Activated naive CD4-positive, alpha-beta T cell treated with anti-CD3 and anti-CD28 coated beads, Interleukin-2, amount 50 U/mL, for 72 hours (primary cell): ENCODE results near the gene POLR3B. TPM values are rescaled to one million over a fixed set of nuclear protein-coding genes. Genes with fewer than 3 reads are reported as not detected.
"Not testable (repeated sequence)": the region's sequence is repeated elsewhere in the genome, so short reads cannot be mapped to it uniquely, and the experiment has no call there.

Experiments used
- ATAC-seq, 2 donors: fragments of 150-1000 bp; cut with Tn5 transposase; 2 replicates each; pipeline ENCODE4 v1.10.0; 2021; ENCODE audit warnings: mild to moderate bottlenecking in 2 of 2, moderate library complexity in 2 of 2
- DNase-seq, 2 donors: peaks; one replicate each; pipeline ENCODE4 v3.0.0; 2021 to 2022; ENCODE audit warnings: low spot score in 2 of 2
- H3K27ac Mint-ChIP-seq, 2 donors: one replicate each; pipeline ENCODE4 v1.8.0; 2022; ENCODE audit warnings: mild to moderate bottlenecking in 2 of 2, mixed read lengths in 2 of 2
- H3K36me3 Mint-ChIP-seq, 2 donors: one replicate each; pipeline ENCODE4 v1.8.0; 2022; ENCODE audit warnings: mixed read lengths in 2 of 2
- H3K9me3 Mint-ChIP-seq, 2 donors: one replicate each; pipeline ENCODE4 v1.8.0; 2022; ENCODE audit warnings: mixed read lengths in 2 of 2
- total RNA-seq, 2 donors: library from RNA; stranded (reverse); gene quantifications; one replicate each; pipeline ENCODE4 v1.2.3, GENCODE V29; 2022

Gene POLR3B
- total RNA-seq, 2 donors from 2014 or later: 3.6 to 6.4 TPM

GRCh38 chr12:106427917-106428316 lies 70.4 kb downstream of the POLR3B start:
- DNase-seq: no peak
- no peak for ATAC-seq
- no peaks in the 10 kb centered on the region for H3K9me3 Mint-ChIP-seq
- H3K27ac Mint-ChIP-seq: no peak overlapping the region
- peaks cover 0 to 4% of the 10 kb centered on the region in 2 donors for H3K36me3 Mint-ChIP-seq

GRCh38 chr12:106428384-106428783 lies 70.8 kb downstream of the POLR3B start:
- Mint-ChIP-seq H3K36me3 (peaks cover 0 to 4% of the 10 kb centered on the region in 2 donors), H3K9me3 (no peaks in the 10 kb centered on the region), H3K27ac (no peak overlapping the region)
- ATAC-seq (no peak), DNase-seq (no peak)

- no peak for DNase-seq
- Mint-ChIP-seq H3K9me3 (no peaks in the 10 kb centered on the region), H3K27ac (no peak overlapping the region), H3K36me3 (peaks cover 0 to 4% of the 10 kb centered on the region in 2 donors)
- no peak for ATAC-seq
These were observed 71.5 kb downstream of the POLR3B start for GRCh38 chr12:106429043-106429552.

- Mint-ChIP-seq H3K9me3 (no peaks in the 10 kb centered on the region), H3K27ac (no peak overlapping the region), H3K36me3 (peaks cover 0 to 4% of the 10 kb centered on the region in 2 donors)
- DNase-seq (no peak), ATAC-seq (no peak)
These were observed 72.1 kb downstream of the POLR3B start for GRCh38 chr12:106429636-106430035.

GRCh38 chr12:106431839-106432411 lies 74.4 kb downstream of the POLR3B start:
- Mint-ChIP-seq H3K36me3 (peaks cover 0 to 7% of the 10 kb centered on the region in 2 donors), H3K9me3 (no peaks in the 10 kb centered on the region)
- no peak for ATAC-seq

GRCh38 chr12:106433055-106433454 lies 75.5 kb downstream of the POLR3B start:
- H3K36me3 Mint-ChIP-seq: peaks cover 0 to 9% of the 10 kb centered on the region in 2 donors
- H3K9me3 Mint-ChIP-seq: no peaks in the 10 kb centered on the region
- DNase-seq (no peak), ATAC-seq (no peak)
- no peak overlapping the region for H3K27ac Mint-ChIP-seq

More at GRCh38 chr12:106431839-106432411, 74.4 kb downstream of the POLR3B start:
- no peak overlapping the region for H3K27ac Mint-ChIP-seq
- no peak for DNase-seq

- Mint-ChIP-seq H3K27ac (no peak overlapping the region), H3K9me3 (no peaks in the 10 kb centered on the region), H3K36me3 (peaks cover 0 to 9% of the 10 kb centered on the region in 2 donors)
- DNase-seq (no peak), ATAC-seq (no peak)
These were observed 77.0 kb downstream of the POLR3B start for GRCh38 chr12:106434526-106434925.

GRCh38 chr12:106436164-106436563 lies 78.6 kb downstream of the POLR3B start:
- Mint-ChIP-seq H3K9me3 (no peaks in the 10 kb centered on the region), H3K36me3 (peaks cover 8 to 11% of the 10 kb centered on the region in 2 donors), H3K27ac (no peak overlapping the region)
- ATAC-seq (no peak), DNase-seq (no peak)

- ATAC-seq (no peak), DNase-seq (no peak)
- H3K27ac Mint-ChIP-seq: no peak overlapping the region
- H3K9me3 Mint-ChIP-seq: no peaks in the 10 kb centered on the region
- H3K36me3 Mint-ChIP-seq: peaks cover 6 to 8% of the 10 kb centered on the region in 2 donors
These were observed 85.0 kb downstream of the POLR3B start for GRCh38 chr12:106442575-106442974.

GRCh38 chr12:106445053-106445452 lies 87.5 kb downstream of the POLR3B start:
- ATAC-seq (no peak), DNase-seq (no peak)
- Mint-ChIP-seq H3K36me3 (peaks cover 6 to 7% of the 10 kb centered on the region in 2 donors), H3K27ac (no peak overlapping the region), H3K9me3 (no peaks in the 10 kb centered on the region)

- Mint-ChIP-seq H3K36me3 (no peaks in the 10 kb centered on the region), H3K27ac (peak overlapping the region in 1 of 2 donors; percentile 57), H3K9me3 (no peaks in the 10 kb centered on the region)
- DNase-seq: no peak
- ATAC-seq: no peak
These were observed 88.4 kb downstream of the POLR3B start for GRCh38 chr12:106445959-106446358.

GRCh38 chr12:106446419-106447092 lies 89.0 kb downstream of the POLR3B start:
- H3K36me3 Mint-ChIP-seq: no peaks in the 10 kb centered on the region
- H3K27ac Mint-ChIP-seq: peak overlapping the region in 1 of 2 donors; percentile 57
- no peak for DNase-seq
- no peaks in the 10 kb centered on the region for H3K9me3 Mint-ChIP-seq
- ATAC-seq: no peak

GRCh38 chr12:106452309-106452708 lies 94.8 kb downstream of the POLR3B start:
- Mint-ChIP-seq H3K36me3 (peaks cover 0 to 6% of the 10 kb centered on the region in 2 donors), H3K27ac (no peak overlapping the region), H3K9me3 (no peaks in the 10 kb centered on the region)
- ATAC-seq (no peak), DNase-seq (no peak)

GRCh38 chr12:106455111-106455510 lies 97.6 kb downstream of the POLR3B start:
- Mint-ChIP-seq H3K27ac (no peak overlapping the region), H3K36me3 (peaks cover 0 to 17% of the 10 kb centered on the region in 2 donors), H3K9me3 (no peaks in the 10 kb centered on the region)
- DNase-seq (no peak), ATAC-seq (no peak)

GRCh38 chr12:106459124-106459523 lies 101.6 kb downstream of the POLR3B start:
- H3K27ac Mint-ChIP-seq: no peak overlapping the region
- DNase-seq (no peak), ATAC-seq (no peak)
- no peaks in the 10 kb centered on the region for H3K9me3 Mint-ChIP-seq
- peaks cover 12 to 36% of the 10 kb centered on the region in 2 donors for H3K36me3 Mint-ChIP-seq

GRCh38 chr12:106459534-106459933 lies 102.0 kb downstream of the POLR3B start:
- ATAC-seq (no peak), DNase-seq (no peak)
- no peaks in the 10 kb centered on the region for H3K9me3 Mint-ChIP-seq
- peaks cover 15 to 39% of the 10 kb centered on the region in 2 donors for H3K36me3 Mint-ChIP-seq
- H3K27ac Mint-ChIP-seq: no peak overlapping the region

GRCh38 chr12:106461730-106462129 lies 104.2 kb downstream of the POLR3B start:
- H3K9me3 Mint-ChIP-seq: no peaks in the 10 kb centered on the region
- ATAC-seq: no peak
- peaks cover 27 to 44% of the 10 kb centered on the region in 2 donors for H3K36me3 Mint-ChIP-seq

GRCh38 chr12:106465605-106466004 lies 108.1 kb downstream of the POLR3B start:
- H3K36me3 Mint-ChIP-seq: peaks cover 58 to 69% of the 10 kb centered on the region in 2 donors
- H3K9me3 Mint-ChIP-seq, H3K27ac Mint-ChIP-seq, DNase-seq, ATAC-seq: not testable (repeated sequence)

More at GRCh38 chr12:106461730-106462129, 104.2 kb downstream of the POLR3B start:
- H3K27ac Mint-ChIP-seq: peak overlapping the region in 1 of 2 donors; percentile 51
- no peak for DNase-seq
